Esophagus squamous epithelium (tissue), 5 donors: Measurements from ENCODE around the gene C1QTNF6. TPM values are rescaled to one million over a fixed set of nuclear protein-coding genes. Genes with fewer than 3 reads are reported as not detected.

Experiments used
- DNase-seq: peaks from one replicate; lab custom pipeline; 2025; lab: John Stamatoyannopoulos, UW
- H3K27ac ChIP-seq, 4 donors: fragments of 200-600 bp; sonication (generic); one replicate each; pipeline ENCODE4 v1.5.1; 2016 to 2019; ENCODE audit warnings: mild to moderate bottlenecking in 1 of 4
- H3K27me3 ChIP-seq, 4 donors: fragments of 200-600 bp; sonication (generic); 1 replicate in 3 of 4; 2 replicates in 1 of 4; pipeline versions ENCODE4 v1.5.1 to v1.6.0; 2017 to 2021; ENCODE audit warnings: antibody characterized with exemption in 1 of 4
- H3K36me3 ChIP-seq, 3 donors: fragments of 200-600 bp; sonication (generic); one replicate each; pipeline ENCODE4 v1.5.1; 2016 to 2019
- H3K4me1 ChIP-seq, 3 donors: fragments of 200-600 bp; sonication (generic); one replicate each; pipeline ENCODE4 v1.5.1; 2017 to 2019
- H3K4me3 ChIP-seq, 4 donors: fragments of 200-600 bp; sonication (generic); 1 replicate in 3 of 4; 2 replicates in 1 of 4; pipeline ENCODE4 v1.5.1; 2016 to 2019; ENCODE audit warnings: mild to moderate bottlenecking in 2 of 4, moderate library complexity in 1 of 4
- H3K9me3 ChIP-seq, 3 donors: fragments of 200-600 bp; sonication (generic); one replicate each; pipeline ENCODE4 v1.5.1; 2016 to 2019
- CTCF ChIP-seq, 6 experiments: fragments of 450-650 bp in 4 of 6; fragments of 200-600 bp in 2 of 6; sonication (generic) in 2 of 6; IDR thresholded peaks; one replicate each; pipeline ENCODE4 v1.5.1; 2016 to 2019; ENCODE audit warnings: antibody characterized with exemption in 6 of 6, mild to moderate bottlenecking in 4 of 6, moderate library complexity in 4 of 6
- POLR2A ChIP-seq, 4 donors: fragments of 450-650 bp; IDR thresholded peaks; one replicate each; pipeline ENCODE4 v1.6.1; 2017; ENCODE audit warnings: antibody characterized with exemption in 4 of 4, mild to moderate bottlenecking in 4 of 4, moderate library complexity in 3 of 4
- WGBS, 2 donors: methylation state at CpG; one replicate each; pipeline ENCODE4 v1.1.5; 2018; 5-methylcytosine and 5-hydroxymethylcytosine counted together
- intact Hi-C: fragments of 100-400 bp; cut with DNase I; formaldehyde crosslinking; loops from one replicate; pipeline ENCODE4 v1.15.0; 2022
- total RNA-seq, 4 donors: library from RNA; depleted of rRNA; stranded (reverse); fragments of >200 nt; gene quantifications; one replicate each; pipeline ENCODE4 v1.1.0, GENCODE V29; 2016
- donor health status: DM: yes; HTN: yes; CAD: no.

Gene C1QTNF6
- total RNA-seq, 4 donors from 2014 or later = 1.1 to 1.7 (median 1.4) TPM

DNA sequence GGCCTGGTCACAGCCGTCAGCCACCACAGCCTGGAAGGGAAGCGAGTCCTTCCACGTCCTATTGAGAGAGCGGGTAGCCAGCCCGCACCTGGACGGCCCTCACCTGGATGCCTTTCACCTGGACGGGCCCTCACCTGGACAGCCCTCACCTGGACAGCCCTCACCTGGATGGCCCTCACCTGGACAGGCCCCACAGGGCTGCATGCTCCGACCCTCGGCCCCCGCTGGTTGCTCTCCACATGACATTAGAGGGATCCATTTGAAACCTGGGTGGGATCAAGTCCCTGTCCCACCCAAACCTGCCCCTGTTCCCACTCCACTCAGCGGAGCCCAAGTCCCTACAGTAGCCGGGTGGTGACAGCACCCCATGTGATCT lies 3.7 kb downstream of the C1QTNF6 start:
- intact Hi-C loops = no loop called here
- Histone ChIP-seq H3K36me3 (peaks cover 0 to 8% (median 0%) of the 10 kb centered on the region in 3 donors), H3K27ac (no peak overlapping the region), H3K27me3 (no peaks in the 10 kb centered on the region), H3K4me1 (peaks cover 27 to 64% (median 29%) of the 10 kb centered on the region in 3 donors), H3K4me3 (no peak overlapping the region), H3K9me3 (no peaks in the 10 kb centered on the region)
- DNase-seq = no peak
- TF ChIP-seq POLR2A (IDR thresholded peaks at IDR 0.05) (no peak), CTCF (IDR thresholded peaks at IDR 0.05) (no peak)
- WGBS, 2 donors = 93 to 96% methylated on average over 3 to 5 of the region's 12 CpGs

DNA sequence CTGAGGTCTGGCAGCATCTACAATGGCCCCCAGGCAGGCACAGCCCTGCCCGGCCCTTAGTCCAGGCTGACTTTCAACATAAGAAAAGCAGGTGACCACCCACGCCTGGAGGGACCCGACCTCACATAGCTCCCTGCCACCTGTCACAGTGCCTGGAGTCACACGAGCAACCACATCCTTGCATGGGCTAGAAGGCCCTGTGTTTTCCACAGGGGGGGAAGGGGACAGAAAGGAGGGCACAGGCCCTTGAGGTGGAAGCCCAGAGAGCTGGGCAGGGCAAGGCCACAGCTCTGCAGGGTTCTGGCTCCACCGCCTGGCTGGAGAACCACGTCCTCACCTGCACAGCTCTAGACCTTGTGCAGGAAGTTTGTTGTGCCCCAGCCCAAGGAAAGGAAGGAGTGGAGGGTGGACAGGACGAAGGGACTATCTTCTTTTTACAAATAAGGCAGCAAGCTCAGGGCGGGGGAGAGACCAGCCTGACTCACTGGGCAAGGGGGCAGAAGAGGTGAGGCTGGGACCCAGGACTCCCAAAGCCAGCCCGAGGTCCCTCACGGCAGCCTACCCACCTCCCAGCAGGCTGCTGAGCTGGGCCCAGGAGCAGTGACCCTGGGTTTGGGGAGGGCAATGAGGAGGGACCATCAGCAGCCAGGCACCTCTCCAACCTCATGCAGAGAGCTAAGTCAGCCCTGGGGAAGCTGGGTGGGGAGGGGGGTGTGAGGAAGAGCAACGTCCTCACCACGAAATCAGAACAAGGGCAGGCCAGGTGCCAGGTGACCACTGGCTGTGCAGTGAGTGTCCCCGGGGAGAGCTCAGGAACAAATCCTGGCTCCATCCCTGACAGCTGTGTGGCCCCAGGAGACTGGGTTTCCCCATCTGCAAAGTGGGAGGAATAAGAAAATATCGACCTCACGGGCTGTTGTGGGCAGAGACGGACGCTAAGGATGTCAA lies 4.3 kb downstream of the C1QTNF6 start:
- intact Hi-C loops = no loop called here
- no peak overlapping the region for H3K27ac ChIP-seq
- no peak for TF ChIP-seq CTCF (IDR thresholded peaks at IDR 0.05)
- no peak for TF ChIP-seq POLR2A (IDR thresholded peaks at IDR 0.05)
- DNase-seq = no peak
- no peak overlapping the region for H3K4me3 ChIP-seq
- no peaks in the 10 kb centered on the region for H3K27me3 ChIP-seq
- H3K9me3 ChIP-seq = no peaks in the 10 kb centered on the region
- H3K4me1 ChIP-seq = peaks cover 27 to 64% (median 29%) of the 10 kb centered on the region in 3 donors
- WGBS, 2 donors = 66 to 79% methylated on average over 9 to 15 of the region's 17 CpGs
- H3K36me3 ChIP-seq = peaks cover 0 to 8% (median 0%) of the 10 kb centered on the region in 3 donors

DNA sequence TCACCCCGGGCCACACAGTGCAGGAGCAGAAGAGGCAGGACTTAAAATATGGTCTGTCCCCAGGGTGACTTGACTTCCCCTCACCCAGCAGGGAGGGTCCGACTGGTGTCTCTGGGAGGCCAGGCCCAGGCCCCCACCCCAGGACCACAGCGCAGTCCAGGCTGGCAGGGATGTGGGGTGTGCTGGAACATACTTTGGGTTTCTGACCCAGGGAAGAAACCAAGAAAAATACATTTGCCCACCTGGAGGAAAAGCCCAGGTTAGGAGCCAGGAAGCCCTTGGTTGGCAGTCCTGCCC lies 5.2 kb downstream of the C1QTNF6 start:
- Histone ChIP-seq H3K27me3 (no peaks in the 10 kb centered on the region), H3K27ac (no peak overlapping the region), H3K9me3 (no peaks in the 10 kb centered on the region), H3K4me1 (peaks cover 27 to 64% (median 29%) of the 10 kb centered on the region in 3 donors), H3K4me3 (no peak overlapping the region), H3K36me3 (peaks cover 0 to 8% (median 0%) of the 10 kb centered on the region in 3 donors)
- TF ChIP-seq CTCF (IDR thresholded peaks at IDR 0.05) (no peak), POLR2A (IDR thresholded peaks at IDR 0.05) (no peak)
- intact Hi-C loops = no loop called here
- WGBS, 2 donors = 0% methylated on average over 1 of the region's 3 CpGs; no CpG with 5 or more reads in 1 of the 2 donors
- DNase-seq = no peak

DNA sequence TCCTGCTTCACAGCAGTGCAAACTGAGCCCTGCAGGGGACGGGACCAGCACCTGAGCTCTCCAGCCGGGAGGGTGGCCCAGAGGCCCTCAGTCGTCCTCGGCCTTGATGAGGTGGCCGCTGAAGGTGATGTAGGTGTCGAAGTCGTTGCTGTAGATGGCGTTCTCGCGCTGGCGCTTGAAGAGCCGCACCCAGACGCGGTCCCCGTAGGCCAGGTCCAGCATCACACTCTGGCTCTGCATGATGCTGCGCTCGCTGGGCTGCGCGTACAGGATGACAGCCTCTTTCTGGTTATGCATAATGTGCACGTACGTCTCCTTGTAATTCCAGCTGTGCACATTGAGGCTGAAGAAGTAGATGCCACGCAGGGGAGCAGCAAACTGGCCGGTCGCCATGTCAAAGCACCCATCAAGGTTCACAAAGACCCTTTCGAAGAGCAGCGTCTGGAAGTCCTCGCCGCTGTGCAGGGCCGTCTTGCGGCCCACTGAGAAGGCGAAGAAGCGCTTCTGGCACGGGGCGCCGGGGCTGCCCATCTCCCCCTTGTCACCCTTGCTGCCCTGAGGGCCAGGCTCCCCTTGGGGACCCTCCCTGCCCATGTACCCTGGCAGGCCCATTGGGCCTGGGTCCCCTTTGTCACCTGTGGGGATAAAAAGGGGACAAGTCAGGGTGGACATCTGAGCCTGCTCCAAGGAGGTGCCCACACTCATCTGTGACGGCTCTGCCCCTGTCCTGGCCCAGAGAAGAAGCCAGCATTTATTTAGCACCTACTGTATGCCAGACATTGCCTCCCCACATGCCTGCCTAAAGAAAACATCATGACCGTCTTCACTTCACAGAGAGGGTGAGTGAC lies 5.7 kb downstream of the C1QTNF6 start:
- no peak for DNase-seq
- peaks cover 0 to 8% (median 0%) of the 10 kb centered on the region in 3 donors for H3K36me3 ChIP-seq

More for the DNA sequence above, 5.7 kb downstream of the C1QTNF6 start:
- whole genome bisulfite sequencing, 2 donors = 71 to 90% methylated on average over 16 to 27 of the region's 37 CpGs
- peaks cover 0 to 4% (median 0%) of the 10 kb centered on the region in 4 donors for H3K27me3 ChIP-seq
- H3K4me1 ChIP-seq = peaks cover 25 to 64% (median 28%) of the 10 kb centered on the region in 3 donors
- no peak overlapping the region for H3K4me3 ChIP-seq
- intact Hi-C loops = no loop called here
- no peak overlapping the region for H3K27ac ChIP-seq
- H3K9me3 ChIP-seq = no peaks in the 10 kb centered on the region
- no peak for TF ChIP-seq POLR2A (IDR thresholded peaks at IDR 0.05)
- no peak for TF ChIP-seq CTCF (IDR thresholded peaks at IDR 0.05)
